ENCODE results near the gene SOAT1. TPM values are rescaled to one million over a fixed set of nuclear protein-coding genes. Genes with fewer than 3 reads are reported as not detected.

The SOAT1 gene
- total RNA-seq, 2 experiments from 2014 or later, result 58.3 to 62.8 TPM

DNA sequence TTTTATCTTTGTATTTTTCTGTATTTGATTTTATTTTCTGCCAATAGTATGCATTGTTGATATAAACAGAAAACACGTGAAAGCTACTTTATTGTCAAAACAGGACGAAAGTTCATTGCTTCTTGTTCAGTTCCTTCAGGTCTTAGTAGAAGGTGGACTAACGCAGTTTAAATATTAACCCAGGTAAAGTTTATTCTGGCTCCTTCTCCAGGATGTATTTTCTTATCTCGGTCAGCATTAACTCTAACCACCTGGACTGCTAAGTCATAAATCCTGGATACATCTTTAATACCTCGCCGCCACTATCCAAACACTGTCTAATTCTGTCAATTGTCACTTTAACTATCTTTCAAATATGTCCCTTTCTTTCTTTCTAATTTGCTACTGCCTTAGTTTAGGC, 5.7 kb upstream of the SOAT1 start:
- POLR2A ChIA-PET, result no interaction called here
- Mint-ChIP-seq H3K4me3 (no peak overlapping the region), H3K27me3 (peaks cover 6% of the 10 kb centered on the region), H3K9me3 (no peaks in the 10 kb centered on the region), H3K27ac (no peak overlapping the region), H3K36me3 (no peaks in the 10 kb centered on the region), H3K4me1 (peaks cover 6% of the 10 kb centered on the region)
- DNase-seq (no peak), ATAC-seq (ENCODE audit: low read depth) (no peak)

DNA sequence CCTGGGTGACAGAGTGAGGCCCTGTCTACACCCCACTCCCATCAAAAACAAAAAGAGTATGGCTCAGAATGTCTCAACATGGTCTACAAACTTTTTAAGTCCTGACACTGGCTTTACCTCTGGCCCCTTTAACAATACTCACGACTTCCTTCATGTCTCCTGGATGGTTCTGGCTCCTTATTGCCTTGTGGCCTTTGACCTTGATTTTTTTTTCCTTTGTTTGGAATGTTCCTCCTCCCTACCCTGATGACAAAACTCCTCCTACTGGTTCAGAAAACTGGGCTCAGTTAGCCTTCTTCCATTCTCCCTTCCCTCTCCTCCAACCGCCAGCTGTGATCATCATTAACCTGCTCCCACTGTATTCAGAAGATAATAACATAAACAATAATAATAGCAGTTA, 4.6 kb upstream of the SOAT1 start:
- Mint-ChIP-seq H3K27me3 (peaks cover 4% of the 10 kb centered on the region), H3K9me3 (no peaks in the 10 kb centered on the region), H3K4me1 (peaks cover 10% of the 10 kb centered on the region), H3K4me3 (no peak overlapping the region), H3K36me3 (no peaks in the 10 kb centered on the region), H3K27ac (no peak overlapping the region)
- no peak for DNase-seq
- POLR2A ChIA-PET, result no interaction called here
- ATAC-seq (ENCODE audit: low read depth), result no peak

DNA sequence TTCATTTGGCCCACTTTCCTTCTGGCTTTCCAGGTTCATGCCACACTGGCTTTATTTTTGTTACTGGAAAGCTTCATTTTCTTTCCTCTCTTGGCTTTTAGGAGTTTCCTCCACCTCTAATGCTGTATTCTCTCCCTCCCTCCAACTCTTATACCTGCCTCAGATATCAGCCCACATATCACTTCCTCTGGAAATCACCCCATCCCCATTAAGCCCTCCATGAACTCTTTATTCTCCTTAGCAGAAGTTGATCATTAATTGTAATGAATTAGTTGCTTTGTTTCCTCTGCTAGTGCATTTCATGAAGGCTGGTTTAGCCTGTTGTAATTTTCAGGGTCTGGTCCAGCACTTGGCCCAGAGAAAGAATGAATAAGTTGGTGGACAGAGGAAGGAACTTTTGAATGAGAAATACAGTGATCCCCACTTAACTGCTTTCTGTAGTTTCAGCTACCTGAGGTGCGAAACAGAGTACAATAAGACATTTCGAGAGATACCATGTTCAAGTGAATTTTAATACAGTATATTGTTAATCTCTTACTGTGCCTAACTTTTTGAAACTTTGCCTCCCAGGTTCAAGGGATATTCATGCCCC, 1.7 kb downstream of the SOAT1 start:
- Mint-ChIP-seq H3K4me3 (peak overlapping the region; percentile 100), H3K36me3 (peaks cover 27% of the 10 kb centered on the region), H3K9me3 (no peaks in the 10 kb centered on the region), H3K27me3 (no peaks in the 10 kb centered on the region), H3K27ac (peak overlapping the region; percentile 97), H3K4me1 (peaks cover 51% of the 10 kb centered on the region)
- POLR2A ChIA-PET, result interaction anchor here (0.8 to 2.6 kb wide), 4 partner anchors 33 to 213 kb away, joined by 3 to 24 read pairs (median 8); partner anchors contain the start of genes AXDND1 and TOR3A
- DNase-seq (no peak), ATAC-seq (ENCODE audit: low read depth) (no peak)

DNA sequence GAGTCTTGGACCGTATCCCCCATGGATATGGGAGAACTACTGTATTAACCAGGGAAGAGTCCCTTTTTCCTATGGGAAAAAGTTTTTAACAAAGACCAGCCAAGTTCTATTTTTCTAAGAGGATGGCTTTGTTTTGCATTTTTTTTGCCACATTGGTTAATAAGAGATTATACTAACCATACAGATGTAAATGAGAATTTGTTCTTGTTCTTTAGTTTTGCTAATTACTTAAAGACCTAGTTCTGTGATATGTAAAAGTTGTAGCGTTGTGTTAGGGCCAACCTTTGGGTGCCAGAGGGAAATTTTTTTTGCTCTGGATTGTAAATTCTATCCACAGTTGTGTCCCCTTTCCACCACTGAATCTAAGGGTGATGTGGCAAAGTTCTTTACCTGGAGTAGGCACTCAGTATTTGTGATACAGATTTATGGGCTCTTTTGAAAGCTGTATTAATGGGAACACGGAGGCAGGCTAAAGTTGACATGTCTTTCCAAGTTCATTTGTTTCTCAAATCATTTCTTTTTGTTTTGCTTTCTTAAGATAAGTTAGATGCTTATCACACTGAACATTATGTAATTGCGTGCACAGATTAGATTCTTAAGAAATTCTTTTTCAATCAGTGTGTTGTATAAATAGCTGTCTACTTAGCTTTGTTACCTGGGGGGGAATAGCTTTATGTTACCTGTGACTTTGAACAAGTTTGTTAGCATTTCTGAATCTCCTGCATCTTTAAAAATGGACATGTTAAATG, 2.9 kb downstream of the SOAT1 start:
- peak overlapping the region; percentile 66 for H3K4me3 Mint-ChIP-seq
- no peak for ATAC-seq (ENCODE audit: low read depth)
- POLR2A ChIA-PET, result no interaction called here
- DNase-seq, result no peak
- H3K9me3 Mint-ChIP-seq, result no peaks in the 10 kb centered on the region
- peaks cover 30% of the 10 kb centered on the region for H3K36me3 Mint-ChIP-seq
- peak overlapping the region; percentile 81 for H3K27ac Mint-ChIP-seq
- no peaks in the 10 kb centered on the region for H3K27me3 Mint-ChIP-seq
- peaks cover 58% of the 10 kb centered on the region for H3K4me1 Mint-ChIP-seq

DNA sequence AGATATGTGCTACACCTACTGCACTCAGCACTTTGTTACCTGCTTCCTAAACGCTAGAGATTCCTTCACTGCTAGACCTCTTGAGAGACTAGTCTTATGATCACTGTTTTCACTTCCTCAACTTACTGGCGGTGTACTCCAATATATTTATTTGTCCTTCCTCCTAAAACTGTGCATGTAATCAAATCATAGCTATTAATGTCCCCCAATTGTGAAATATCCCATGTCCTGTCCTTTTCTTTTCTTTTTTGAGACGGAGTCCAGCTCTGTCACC, 3.4 kb downstream of the SOAT1 start:
- Mint-ChIP-seq H3K4me3 (peak overlapping the region; percentile 66), H3K36me3 (peaks cover 30% of the 10 kb centered on the region), H3K27ac (peak overlapping the region; percentile 81), H3K27me3 (no peaks in the 10 kb centered on the region), H3K9me3 (no peaks in the 10 kb centered on the region), H3K4me1 (peaks cover 60% of the 10 kb centered on the region)
- POLR2A ChIA-PET, result no interaction called here
- DNase-seq, result no peak
- ATAC-seq (ENCODE audit: low read depth), result no peak

DNA sequence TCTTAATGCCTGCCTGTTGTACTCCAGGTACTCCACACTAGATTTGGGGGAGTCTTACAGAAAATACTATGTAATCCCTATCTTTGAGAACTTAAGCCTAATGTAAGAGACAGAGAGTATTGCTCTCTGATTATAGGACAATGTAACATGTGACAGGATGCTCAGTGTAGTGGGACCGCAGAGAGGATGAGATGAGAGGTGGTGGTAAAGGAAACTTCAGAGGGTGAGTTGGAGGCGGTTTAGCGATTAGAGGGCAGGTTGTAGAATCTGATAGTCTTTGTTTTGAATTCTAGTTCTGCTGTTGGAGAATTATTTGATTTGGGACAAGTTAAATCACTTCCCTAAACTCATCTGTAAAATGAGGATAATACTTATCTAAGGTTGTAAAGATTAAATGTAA, 5.4 kb downstream of the SOAT1 start:
- Mint-ChIP-seq H3K36me3 (peaks cover 43% of the 10 kb centered on the region), H3K4me1 (peaks cover 54% of the 10 kb centered on the region), H3K27me3 (no peaks in the 10 kb centered on the region), H3K27ac (peak overlapping the region; percentile 74), H3K4me3 (peak overlapping the region; percentile 58), H3K9me3 (no peaks in the 10 kb centered on the region)
- POLR2A ChIA-PET, result interaction anchor here (0.6 to 0.8 kb wide), 2 partner anchors 19 to 52 kb away, joined by 3 to 6 read pairs; no protein-coding TSS in a partner anchor
- no peak for DNase-seq
- peak; percentile 96 for ATAC-seq (ENCODE audit: low read depth)

DNA sequence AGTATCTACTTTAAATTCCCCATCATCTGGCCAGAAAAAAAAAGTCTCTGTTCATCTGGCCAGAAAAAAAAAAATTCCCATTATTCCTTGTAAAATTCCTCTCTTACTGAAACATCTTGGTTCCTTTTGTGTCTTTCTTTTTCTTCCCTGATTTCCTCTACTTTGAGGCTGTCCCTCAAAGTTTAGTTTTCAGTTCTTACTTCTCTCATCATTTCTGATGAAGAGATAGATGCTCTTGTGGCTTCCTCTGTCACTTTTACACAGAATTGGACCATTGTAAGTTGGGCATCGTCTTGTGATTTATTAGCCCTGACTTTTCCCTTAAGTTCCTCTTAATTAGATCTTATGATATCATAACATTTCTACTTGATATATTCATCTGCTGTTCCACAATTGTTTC, 6.5 kb downstream of the SOAT1 start:
- Mint-ChIP-seq H3K27ac (peak overlapping the region; percentile 88), H3K4me1 (peaks cover 52% of the 10 kb centered on the region), H3K4me3 (peak overlapping the region; percentile 77), H3K27me3 (no peaks in the 10 kb centered on the region), H3K9me3 (no peaks in the 10 kb centered on the region), H3K36me3 (peaks cover 47% of the 10 kb centered on the region)
- DNase-seq (no peak), ATAC-seq (ENCODE audit: low read depth) (no peak)
- POLR2A ChIA-PET, result no interaction called here

DNA sequence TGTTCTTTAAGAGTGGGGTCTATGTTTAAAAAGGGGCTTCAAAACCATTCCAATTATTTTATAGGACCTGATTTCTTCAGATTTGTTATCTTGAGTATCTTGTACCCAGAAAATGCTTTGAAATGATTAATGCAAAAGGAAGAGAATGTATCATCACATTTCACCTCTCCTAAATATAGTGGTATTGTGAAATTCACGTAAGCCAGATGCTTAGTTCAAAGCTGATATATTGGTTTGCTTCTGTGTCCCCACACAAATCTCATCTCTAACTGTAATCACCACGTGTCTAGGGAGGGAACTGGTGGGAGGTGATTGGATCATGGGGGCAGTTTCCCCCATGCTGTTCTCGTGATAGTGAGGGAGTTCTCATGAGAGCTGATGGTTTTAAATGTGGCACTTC, 8.5 kb downstream of the SOAT1 start:
- POLR2A ChIA-PET, result no interaction called here
- ATAC-seq (ENCODE audit: low read depth), result no peak
- Mint-ChIP-seq H3K27ac (no peak overlapping the region), H3K4me3 (no peak overlapping the region), H3K4me1 (peaks cover 45% of the 10 kb centered on the region), H3K9me3 (no peaks in the 10 kb centered on the region), H3K36me3 (peaks cover 50% of the 10 kb centered on the region), H3K27me3 (no peaks in the 10 kb centered on the region)
- no peak for DNase-seq

DNA sequence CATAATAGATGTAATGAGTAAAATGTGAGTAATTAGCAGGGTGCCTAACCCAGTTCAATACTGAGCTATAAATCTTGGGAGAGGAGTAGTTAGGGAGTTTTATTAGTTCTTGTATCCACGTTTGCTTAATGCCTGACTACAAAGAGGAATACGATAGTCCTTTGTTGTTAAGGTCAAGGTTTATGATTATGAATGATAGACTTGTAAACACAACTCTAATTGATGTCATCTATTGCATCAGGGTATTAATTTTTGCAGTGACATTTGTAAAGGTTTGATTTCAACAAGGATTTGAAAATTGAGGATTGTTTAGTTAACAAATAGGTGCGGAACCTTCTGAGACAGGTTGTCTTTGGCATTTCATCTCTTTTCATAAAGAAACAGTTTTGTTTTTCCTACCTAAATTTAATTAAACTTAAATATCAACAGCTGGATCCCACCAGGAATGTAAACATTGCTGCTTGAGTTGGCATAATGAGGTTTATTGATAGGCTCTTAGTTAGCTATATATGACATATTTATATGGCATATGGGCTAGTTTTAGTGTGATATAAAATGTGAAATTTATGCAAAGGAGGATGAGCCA, 9.7 kb downstream of the SOAT1 start:
- POLR2A ChIA-PET, result no interaction called here
- Mint-ChIP-seq H3K36me3 (peaks cover 51% of the 10 kb centered on the region), H3K9me3 (no peaks in the 10 kb centered on the region), H3K4me3 (no peak overlapping the region), H3K27me3 (no peaks in the 10 kb centered on the region), H3K27ac (no peak overlapping the region), H3K4me1 (peaks cover 40% of the 10 kb centered on the region)
- DNase-seq, result no peak
- no peak for ATAC-seq (ENCODE audit: low read depth)

DNA sequence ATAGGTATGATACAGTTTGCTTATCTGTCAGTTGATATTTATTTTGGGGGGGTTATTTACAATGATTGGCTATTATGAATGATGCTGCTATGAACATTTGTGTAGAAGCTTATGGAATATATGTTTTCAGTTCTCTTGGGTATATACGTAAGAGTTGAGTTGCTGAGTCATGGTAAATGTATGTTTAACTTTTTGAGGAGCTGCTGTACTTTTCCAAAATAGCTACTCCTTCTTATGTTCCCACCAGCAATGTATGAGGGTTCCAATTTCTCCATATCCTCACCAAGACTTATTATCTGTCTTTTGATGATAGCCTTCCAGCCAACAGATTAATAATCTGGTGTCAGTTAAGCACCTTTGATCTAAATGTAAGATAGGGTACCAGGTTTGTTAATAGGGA, 11.9 kb downstream of the SOAT1 start:
- POLR2A ChIA-PET, result no interaction called here
- peaks cover 49% of the 10 kb centered on the region for H3K36me3 Mint-ChIP-seq
- H3K27me3 Mint-ChIP-seq, result no peaks in the 10 kb centered on the region
- ATAC-seq (ENCODE audit: low read depth) (no peak), DNase-seq (no peak)
- no peak overlapping the region for H3K27ac Mint-ChIP-seq
- H3K9me3 Mint-ChIP-seq, result no peaks in the 10 kb centered on the region
- no peak overlapping the region for H3K4me3 Mint-ChIP-seq
- H3K4me1 Mint-ChIP-seq, result peaks cover 24% of the 10 kb centered on the region

DNA sequence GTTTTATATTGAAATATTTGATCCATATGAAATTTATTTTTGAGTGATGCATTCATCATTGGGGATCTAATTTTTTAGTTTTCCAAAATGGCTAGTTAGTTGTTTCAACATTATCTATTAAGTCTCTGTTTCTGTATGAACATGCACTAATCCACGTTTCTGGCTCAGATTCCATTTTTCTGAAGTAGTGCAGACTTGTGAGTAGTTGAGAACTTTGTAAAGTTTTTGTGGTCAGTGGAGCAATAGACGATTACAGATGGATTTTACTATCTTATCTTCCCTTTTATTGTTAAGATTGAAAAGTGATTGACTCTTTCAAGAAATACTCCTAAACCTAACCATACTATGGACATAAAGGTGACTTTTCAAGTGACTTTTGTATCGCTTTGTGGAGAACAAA, 16.7 kb downstream of the SOAT1 start:
- ATAC-seq (ENCODE audit: low read depth) (no peak), DNase-seq (no peak)
- no peak overlapping the region for H3K4me3 Mint-ChIP-seq
- H3K36me3 Mint-ChIP-seq, result peaks cover 47% of the 10 kb centered on the region
- H3K4me1 Mint-ChIP-seq, result peaks cover 15% of the 10 kb centered on the region
- peak overlapping the region; percentile 43 for H3K27ac Mint-ChIP-seq
- POLR2A ChIA-PET, result interaction anchor here (0.6 kb wide), 1 partner anchor 12 kb away, joined by 3 read pairs; no protein-coding TSS in a partner anchor
- H3K9me3 Mint-ChIP-seq, result no peaks in the 10 kb centered on the region
- no peaks in the 10 kb centered on the region for H3K27me3 Mint-ChIP-seq

DNA sequence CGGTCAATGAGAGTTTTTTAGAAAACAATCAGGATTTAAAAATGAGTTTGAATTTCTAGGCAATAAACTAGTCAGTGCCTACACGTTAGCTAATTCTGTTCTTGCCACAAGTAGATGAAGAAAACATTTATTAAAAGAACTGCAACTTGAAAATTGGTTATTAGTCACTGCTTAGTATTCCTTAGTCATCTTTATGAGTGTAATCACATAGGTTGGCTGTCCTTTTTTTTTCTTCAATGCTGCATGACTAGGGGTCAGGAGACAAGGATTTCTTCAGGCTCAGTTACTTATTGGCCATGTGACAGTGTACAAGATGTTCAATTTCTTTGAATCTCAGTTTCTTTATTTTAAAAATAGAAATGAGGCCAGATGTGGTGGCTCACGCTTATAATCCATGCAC, 17.1 kb downstream of the SOAT1 start:
- H3K36me3 Mint-ChIP-seq, result peaks cover 45% of the 10 kb centered on the region
- H3K27me3 Mint-ChIP-seq, result no peaks in the 10 kb centered on the region
- no peaks in the 10 kb centered on the region for H3K9me3 Mint-ChIP-seq
- no peak overlapping the region for H3K4me3 Mint-ChIP-seq
- DNase-seq (no peak), ATAC-seq (ENCODE audit: low read depth) (no peak)
- peaks cover 14% of the 10 kb centered on the region for H3K4me1 Mint-ChIP-seq
- POLR2A ChIA-PET, result no interaction called here
- no peak overlapping the region for H3K27ac Mint-ChIP-seq

DNA sequence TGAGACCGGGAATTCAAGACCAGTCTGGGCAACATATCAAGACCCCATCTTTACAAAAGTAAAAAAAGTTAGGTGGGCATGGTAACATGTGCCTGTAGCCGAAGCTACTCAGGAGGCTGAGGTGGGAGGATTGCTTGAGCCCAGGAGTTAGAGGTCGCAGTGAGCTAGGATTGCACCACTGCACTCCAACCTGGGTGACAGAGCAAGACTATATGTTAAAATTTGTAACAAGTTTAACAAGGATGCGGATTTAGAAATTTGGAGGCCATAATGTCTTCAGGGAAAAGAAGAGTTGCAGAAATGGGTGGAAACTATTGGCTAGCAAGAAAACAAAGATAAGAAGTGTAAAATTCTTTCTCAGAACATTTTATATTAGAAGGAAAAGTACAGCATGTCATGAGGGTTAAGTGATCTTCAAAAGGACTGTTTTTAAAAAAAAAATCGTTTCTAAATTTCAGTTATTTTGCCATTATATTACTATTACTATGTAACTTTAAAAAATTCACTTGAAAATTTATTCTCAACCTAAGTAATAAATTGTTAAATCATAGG, 17.6 kb downstream of the SOAT1 start:
- Mint-ChIP-seq H3K27ac (no peak overlapping the region), H3K36me3 (peaks cover 43% of the 10 kb centered on the region), H3K27me3 (no peaks in the 10 kb centered on the region), H3K4me3 (no peak overlapping the region), H3K4me1 (peaks cover 14% of the 10 kb centered on the region), H3K9me3 (no peaks in the 10 kb centered on the region)
- DNase-seq (no peak), ATAC-seq (ENCODE audit: low read depth) (no peak)
- POLR2A ChIA-PET, result no interaction called here

DNA sequence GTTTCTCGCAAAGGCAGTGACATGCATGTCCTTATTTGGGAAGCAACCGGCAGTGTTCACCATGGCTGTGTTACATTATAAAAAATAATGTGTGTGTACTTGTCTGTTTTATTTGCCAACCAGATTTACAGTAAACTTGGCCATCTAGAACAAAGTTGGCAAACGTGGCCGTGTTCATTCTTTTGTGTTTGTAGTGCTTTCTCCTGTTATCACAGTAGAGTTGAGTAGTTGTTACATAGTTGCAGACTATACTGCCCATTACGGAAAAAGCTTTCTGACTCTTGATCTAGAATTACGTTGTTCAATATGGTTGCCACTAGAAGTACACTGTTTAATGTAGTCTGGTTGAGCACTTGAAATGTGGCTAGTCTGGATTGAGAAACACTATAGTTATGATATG, 19.4 kb downstream of the SOAT1 start:
- no peaks in the 10 kb centered on the region for H3K9me3 Mint-ChIP-seq
- no peak for ATAC-seq (ENCODE audit: low read depth)
- no peak for DNase-seq
- peaks cover 38% of the 10 kb centered on the region for H3K36me3 Mint-ChIP-seq
- POLR2A ChIA-PET, result no interaction called here
- no peak overlapping the region for H3K4me3 Mint-ChIP-seq
- H3K4me1 Mint-ChIP-seq, result peaks cover 12% of the 10 kb centered on the region
- H3K27ac Mint-ChIP-seq, result no peak overlapping the region
- no peaks in the 10 kb centered on the region for H3K27me3 Mint-ChIP-seq
